SK-N-DZ (cell line): ENCODE data around the gene UBE2G2.

Experiments
- DNase-seq: peaks from one replicate; pipeline ENCODE4 v3.0.0-alpha.2; 2015; ENCODE audit warnings: low spot score

Gene UBE2G2

GRCh38 chr21:44816761-44817505 lies 15.3 kb upstream of the UBE2G2 start:
- DNase-seq: no peak

- DNase-seq: no peak
Observed at GRCh38 chr21:44815852-44816628, 14.4 kb upstream of the UBE2G2 start.

DNA sequence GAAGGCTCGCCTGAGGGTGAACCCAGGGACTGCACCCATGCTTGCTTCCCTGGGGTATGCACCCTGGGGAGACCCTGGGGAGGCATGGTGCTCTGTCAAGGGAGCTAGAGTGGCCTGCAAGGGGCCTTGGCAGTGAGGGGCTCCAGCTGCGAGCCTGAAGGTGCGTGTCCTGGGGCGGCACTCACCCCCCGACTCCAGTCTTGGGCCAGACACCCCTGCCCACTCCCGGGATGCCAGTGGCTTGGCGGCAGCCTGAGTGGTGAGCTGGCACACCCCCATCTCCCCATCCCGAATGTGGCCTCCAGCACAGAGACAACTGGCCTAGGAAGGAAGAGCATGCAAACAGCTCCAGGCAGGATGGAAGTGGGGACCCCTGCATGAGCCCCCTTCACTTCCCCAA lies 13.6 kb upstream of the UBE2G2 start:
- DNase-seq: no peak

DNA sequence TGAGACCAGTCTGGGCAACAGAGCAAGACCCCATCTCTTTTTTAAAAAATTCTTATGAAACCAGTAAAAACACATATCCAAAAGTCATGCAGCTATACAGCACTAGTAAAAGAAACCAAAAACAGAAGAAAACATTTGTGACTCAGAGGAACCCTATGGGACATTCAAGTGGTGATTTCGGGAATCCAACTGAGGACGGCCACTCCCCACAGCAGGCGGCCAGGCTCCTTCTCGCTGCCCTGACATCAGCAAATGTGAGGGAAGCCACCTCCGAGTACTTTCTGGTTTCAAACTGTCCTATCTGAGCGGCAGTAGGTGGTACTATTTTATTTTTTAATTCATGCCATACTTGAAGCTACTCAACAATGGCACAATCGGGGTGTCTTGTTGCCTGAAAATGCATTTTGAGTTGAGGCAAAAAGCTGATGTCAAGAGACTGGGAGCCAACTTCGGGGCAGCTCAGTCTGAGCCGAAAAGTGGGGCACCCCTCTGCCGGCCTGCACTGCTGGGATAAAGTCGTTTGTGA lies 12.9 kb upstream of the UBE2G2 start:
- DNase-seq: no peak

DNA sequence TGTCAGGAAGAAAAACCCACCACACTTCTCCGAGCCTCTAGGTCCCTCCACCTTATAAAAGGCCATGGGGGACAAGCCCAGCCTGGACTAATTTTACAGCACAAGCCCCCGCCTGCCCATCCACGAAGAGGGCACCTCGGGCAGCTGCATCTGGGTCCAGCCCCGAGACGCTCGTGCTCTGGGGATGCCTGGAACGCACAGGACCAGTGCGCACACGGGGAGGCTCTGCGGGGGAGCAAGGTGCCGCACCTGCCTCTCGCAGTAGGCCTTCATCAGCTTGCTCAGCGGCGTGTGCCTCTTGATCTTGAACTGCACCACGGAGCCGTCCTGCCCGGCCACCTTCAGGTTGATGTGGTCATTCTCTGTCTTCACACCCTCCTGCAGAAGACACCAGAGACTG lies 12.1 kb upstream of the UBE2G2 start:
- DNase-seq: no peak

GRCh38 chr21:44813149-44813548 lies 11.5 kb upstream of the UBE2G2 start:
- no peak for DNase-seq

DNA sequence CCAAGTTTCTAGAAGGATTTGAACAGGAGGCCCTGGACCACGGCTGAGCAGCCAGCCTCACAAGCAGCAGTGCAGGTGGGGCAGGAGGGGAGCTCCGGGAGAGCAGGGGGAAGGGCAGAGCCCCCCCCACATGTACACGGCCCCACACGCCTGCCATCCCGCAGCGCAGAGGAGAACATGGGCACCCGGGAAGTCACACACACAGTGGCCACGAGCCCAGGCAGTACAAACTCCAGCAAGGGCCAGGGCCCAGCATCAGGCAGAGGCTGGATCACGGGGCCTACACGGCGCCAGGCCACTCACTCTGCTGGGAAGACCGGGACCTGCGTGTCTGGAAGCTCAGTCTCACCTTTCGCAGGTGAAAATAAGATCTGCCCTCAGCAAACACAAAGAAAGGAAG lies 11.0 kb upstream of the UBE2G2 start:
- no peak for DNase-seq

DNA sequence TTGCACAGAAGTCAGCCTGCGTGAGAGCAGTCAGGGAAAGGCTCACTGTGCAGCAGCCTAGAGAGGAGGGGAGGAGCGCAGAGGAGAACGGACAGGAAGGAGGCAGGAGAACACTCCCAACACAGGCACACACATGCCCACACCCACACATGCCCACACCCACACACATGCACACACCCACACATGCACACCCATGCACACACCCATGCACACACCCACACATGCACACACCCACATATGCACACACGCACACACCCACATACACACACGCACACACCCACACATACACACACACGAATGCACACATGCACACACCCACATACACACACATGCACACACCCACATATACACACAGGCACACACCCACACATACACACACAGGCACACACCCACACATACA lies 9.2 kb upstream of the UBE2G2 start:
- no peak for DNase-seq

- DNase-seq: no peak
Observed at GRCh38 chr21:44805859-44806258, 4.2 kb upstream of the UBE2G2 start.

DNA sequence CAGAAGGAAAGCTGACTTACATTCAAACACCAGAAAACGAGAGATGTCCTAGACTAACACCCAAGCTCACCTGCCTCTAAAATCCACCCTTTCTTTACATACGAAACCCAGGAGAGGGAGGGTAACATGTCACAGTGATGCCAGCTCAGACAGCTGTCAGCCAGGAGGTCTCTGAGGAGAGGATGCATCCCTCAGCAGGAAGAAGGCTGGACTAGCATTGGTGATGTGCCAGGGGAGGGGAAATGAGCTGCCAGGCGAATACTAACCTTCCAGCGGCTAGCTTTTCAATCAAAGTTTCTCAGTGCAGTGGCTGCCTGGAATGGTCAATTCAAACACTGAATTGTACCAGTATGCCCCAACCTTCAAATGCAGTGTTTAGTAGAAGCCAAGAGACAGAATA lies 3.6 kb upstream of the UBE2G2 start:
- DNase-seq: no peak

DNA sequence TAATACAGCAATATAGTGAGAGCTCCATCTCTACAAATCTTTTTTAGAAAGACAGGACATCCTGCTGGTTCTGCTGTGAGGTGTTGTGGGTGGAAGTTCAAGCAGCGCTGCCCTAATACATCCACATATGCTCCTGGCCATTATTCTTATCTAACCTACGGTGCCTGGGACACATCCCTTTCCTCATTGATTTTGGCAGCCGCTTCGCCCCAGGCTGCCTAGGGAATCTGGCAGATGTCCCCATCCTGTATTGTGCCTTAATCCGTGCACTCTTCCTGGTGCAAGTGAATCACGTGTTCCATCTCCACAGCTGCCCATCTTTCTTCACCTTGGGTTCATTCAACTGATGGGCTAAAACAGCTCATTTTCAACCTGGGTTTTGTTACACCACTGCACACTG lies 3.1 kb upstream of the UBE2G2 start:
- no peak for DNase-seq

GRCh38 chr21:44803651-44804050 lies 2.0 kb upstream of the UBE2G2 start:
- no peak for DNase-seq

DNA sequence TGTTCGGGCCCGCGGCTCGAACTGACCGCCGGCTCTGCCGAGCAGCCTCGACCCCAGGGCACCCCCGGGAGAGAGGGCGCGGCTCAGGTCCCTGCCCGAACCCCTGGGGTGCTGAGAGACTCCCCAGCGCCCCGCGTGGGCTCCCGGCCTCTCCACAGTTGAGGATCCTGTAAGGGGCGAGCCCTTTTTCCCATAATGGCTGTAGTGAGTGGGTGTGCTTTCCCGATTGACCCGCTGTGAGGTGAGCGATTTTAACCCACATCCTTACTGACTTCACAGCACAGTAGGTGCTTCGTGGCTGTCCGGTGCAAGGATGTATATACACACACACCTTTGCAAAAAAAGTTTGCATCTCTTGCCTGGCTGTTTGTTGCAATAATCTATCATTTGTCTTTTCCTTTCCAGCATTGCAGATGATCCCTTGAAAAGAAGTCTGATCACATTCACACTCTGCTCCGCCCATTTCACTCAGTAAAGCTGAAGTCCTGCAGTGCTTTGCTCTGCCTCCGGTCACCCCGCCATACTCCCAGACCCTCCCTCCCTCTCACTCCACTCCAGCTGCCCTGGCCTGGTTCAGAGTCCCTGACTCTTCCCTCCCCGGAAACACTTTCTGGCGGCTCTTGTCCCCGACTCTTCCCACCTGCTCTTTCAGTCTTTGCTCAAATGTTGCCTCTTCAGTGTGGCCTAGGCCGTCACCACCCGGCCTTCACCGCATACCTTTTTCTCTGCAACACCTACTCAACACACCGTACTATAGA lies 955 bp upstream of the UBE2G2 start:
- no peak for DNase-seq

DNA sequence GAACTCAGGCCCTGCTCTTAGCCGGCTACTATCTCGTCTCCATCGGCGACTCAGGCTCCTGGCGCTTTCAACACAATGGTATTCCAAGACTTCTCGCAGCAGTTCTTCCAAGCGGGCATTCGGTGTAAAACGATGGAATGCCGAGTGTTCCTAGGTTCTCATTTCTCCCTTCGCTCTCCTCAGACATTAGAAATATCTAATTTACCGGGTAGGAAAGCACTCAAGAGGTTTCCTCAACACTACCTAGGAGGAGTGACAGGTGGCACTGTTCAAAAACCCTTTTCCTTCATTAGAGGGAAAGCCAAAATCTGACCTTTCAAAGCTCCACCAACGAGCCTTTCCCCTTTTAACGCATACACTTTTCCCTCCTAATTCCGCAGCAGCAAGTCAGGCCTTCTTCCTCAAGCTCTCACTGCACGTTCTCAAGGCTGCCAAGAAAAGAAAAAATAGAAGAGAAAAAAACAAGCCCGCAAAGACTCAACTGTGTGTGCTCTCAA lies 601 bp downstream of the UBE2G2 start:
- peak; percentile 17 for DNase-seq

DNA sequence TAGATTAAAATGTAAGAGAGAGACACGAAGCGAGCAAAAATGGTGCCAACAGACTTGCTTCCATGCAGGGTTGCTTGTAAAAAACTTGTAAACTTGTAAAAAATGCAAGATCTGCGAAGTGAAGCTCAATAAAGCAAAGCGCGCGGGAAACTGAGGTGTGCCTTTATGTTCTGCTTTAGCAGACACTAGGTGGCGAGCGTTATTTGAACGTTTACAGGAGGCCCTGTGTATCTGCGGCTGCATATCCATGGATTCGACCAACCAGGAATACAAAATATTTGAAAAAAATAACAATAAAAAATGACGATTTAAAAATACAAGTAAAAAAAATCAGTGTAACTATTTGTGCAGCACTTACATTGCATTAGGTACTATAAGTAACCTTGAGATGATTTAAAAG lies 1.5 kb downstream of the UBE2G2 start:
- peak; percentile 36 for DNase-seq

- no peak for DNase-seq
Observed at GRCh38 chr21:44799646-44800045, 2.0 kb downstream of the UBE2G2 start.

- no peak for DNase-seq
Observed at GRCh38 chr21:44797775-44798174, 3.8 kb downstream of the UBE2G2 start.

DNA sequence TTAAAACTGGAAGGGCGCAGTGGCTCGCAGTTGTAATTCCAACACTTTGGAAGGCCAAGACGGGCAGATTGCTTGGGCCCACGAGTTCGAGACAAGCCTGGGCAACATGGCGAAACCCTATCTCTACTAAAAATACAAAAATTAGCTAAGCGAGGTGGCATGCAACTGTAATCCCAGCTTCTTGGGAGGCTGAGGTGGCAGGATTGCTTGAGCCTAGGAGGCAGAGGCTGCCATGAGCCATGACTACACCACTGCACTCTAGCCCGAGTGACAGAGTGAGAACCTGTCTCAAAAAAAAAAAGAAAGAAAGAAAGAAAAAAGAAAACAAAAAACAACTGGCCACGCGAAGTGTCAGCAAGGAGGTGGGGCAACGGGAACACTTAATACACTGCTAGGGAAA lies 6.3 kb downstream of the UBE2G2 start:
- DNase-seq: no peak

DNA sequence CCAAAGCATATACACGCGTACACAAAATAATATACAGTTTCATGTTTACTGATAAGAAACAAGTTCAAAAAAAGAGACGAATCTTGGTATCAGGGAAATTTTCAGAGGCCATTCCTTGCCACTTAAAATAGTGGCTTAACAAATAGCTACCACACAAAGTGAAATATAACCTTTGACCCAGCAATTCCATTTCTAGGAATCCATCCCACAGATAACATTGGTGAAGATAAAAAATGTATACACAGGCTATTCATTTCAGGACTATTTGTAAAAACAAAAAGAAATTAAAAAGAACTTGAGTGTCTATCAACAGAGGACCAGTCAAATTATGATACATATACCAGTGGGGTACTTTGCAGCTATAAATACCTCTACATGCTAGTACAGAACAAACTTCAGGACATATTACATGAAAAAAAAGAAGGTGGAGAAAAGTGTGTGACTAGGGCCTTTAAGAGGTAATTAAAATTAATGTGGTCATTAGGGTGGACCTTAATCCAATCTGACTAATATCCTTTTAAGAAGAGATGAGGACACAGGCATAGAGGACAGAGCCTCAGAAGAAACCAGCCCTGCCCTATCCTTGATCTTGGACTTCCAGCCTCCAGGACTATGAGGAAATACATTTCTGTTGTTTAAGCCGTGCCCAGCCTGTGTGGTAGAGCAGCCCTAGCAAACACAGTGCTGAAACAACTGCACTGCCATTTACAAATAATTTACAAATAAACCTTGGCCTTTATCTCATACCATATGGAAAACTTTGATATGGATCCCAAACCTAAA lies 7.8 kb downstream of the UBE2G2 start:
- no peak for DNase-seq

GRCh38 chr21:44792702-44793591 lies 8.7 kb downstream of the UBE2G2 start:
- DNase-seq: peak; percentile 53
